AG09309 (cell line): ENCODE data around the gene XDH.

Experiments used
- DNase-seq: peaks from one replicate; pipeline ENCODE4 v3.0.0-alpha.2; 2010; ENCODE audit warnings: low read depth
- H3K4me3 ChIP-seq: 2 replicates; pipeline ENCODE4 v1.5.1; 2011; ENCODE audit warnings: mild to moderate bottlenecking, low read depth, low read length, moderate library complexity; ENCODE audit not compliant: control insufficient read depth
- CTCF ChIP-seq: IDR thresholded peaks from 2 replicates; pipeline ENCODE4 v1.5.1; 2011; ENCODE audit warnings: mild to moderate bottlenecking, low read depth, low read length, inconsistent platforms; ENCODE audit not compliant: insufficient read depth, control insufficient read depth; ENCODE audit errors: missing control alignments

Gene XDH

GRCh38 chr2:31333046-31333445 is 81.5 kb downstream of the XDH start:
- TF ChIP-seq CTCF: no peak
- no peak for DNase-seq
- no peak overlapping the region for H3K4me3 ChIP-seq

GRCh38 chr2:31332521-31332920 is 82.0 kb downstream of the XDH start:
- H3K4me3 ChIP-seq: no peak overlapping the region
- TF ChIP-seq CTCF: no peak
- DNase-seq: no peak

GRCh38 chr2:31331156-31331555 is 83.4 kb downstream of the XDH start:
- DNase-seq: no peak
- H3K4me3 ChIP-seq: no peak overlapping the region
- TF ChIP-seq CTCF: no peak

- no peak overlapping the region for H3K4me3 ChIP-seq
- DNase-seq: no peak
- TF ChIP-seq CTCF: no peak
Measured at GRCh38 chr2:31329081-31329625, 85.4 kb downstream of the XDH start.

- DNase-seq: no peak
- TF ChIP-seq CTCF: no peak
Measured at GRCh38 chr2:31328026-31328425, 86.5 kb downstream of the XDH start.

GRCh38 chr2:31327505-31327904 is 87.0 kb downstream of the XDH start:
- no peak for TF ChIP-seq CTCF

More at GRCh38 chr2:31328026-31328425, 86.5 kb downstream of the XDH start:
- H3K4me3 ChIP-seq: no peak overlapping the region

More at GRCh38 chr2:31327505-31327904, 87.0 kb downstream of the XDH start:
- no peak for DNase-seq
- no peak overlapping the region for H3K4me3 ChIP-seq
